HEK293 (cell line): ENCODE data around the gene ACOT8.

Experiments
- KLF1 ChIP-seq: fragments of 450-650 bp; formaldehyde crosslinking; IDR thresholded peaks from 2 replicates; pipeline ENCODE4 v1.5.1; 2016; ENCODE audit warnings: missing biosample characterization, missing genetic modification characterization
- TF ChIP-seq, protein P1 (sequence below): fragments of 450-650 bp; formaldehyde crosslinking; IDR thresholded peaks from 2 replicates; pipeline ENCODE4 v1.5.1; 2016; ENCODE audit warnings: missing biosample characterization, missing genetic modification characterization
- TF ChIP-seq, protein P2 (sequence below): fragments of 450-650 bp; formaldehyde crosslinking; IDR thresholded peaks from 2 replicates; pipeline ENCODE4 v1.5.1; 2017; ENCODE audit warnings: missing biosample characterization, missing genetic modification characterization

DNA sequence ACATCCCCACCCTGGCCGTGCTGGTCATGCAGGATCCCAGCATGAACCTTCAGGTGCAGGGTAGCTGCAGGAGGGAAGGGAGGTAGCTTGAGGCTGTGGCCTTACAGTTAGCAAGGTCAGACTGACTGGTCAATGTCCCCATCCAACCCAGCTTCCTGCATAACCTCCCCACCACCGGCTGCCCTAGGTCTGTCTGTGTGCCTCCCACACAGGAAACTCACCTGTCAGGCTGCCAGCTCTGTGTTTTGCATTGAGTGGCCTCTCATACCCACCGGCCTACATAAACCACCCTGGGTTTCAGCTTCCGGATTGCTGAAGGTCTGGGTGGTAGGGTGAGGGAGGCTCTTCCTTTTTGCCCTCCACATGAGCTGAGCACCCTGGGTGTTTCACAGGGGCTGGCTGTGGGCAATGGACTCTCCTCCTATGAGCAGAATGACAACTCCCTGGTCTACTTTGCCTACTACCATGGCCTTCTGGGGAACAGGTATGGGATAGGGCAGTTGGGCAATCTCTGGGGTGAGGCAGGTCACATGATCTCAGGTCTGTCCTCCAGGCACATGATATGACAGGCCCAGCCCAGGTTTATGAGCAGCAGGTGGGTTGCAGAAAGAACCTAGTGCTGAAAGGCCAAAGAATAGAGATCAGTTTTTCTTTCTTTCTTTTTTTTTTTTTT, 35.8 kb upstream of the ACOT8 start:
- TF ChIP-seq KLF1 (tag by site-specific recombination) = no peak
- TF ChIP-seq, protein P1, sequence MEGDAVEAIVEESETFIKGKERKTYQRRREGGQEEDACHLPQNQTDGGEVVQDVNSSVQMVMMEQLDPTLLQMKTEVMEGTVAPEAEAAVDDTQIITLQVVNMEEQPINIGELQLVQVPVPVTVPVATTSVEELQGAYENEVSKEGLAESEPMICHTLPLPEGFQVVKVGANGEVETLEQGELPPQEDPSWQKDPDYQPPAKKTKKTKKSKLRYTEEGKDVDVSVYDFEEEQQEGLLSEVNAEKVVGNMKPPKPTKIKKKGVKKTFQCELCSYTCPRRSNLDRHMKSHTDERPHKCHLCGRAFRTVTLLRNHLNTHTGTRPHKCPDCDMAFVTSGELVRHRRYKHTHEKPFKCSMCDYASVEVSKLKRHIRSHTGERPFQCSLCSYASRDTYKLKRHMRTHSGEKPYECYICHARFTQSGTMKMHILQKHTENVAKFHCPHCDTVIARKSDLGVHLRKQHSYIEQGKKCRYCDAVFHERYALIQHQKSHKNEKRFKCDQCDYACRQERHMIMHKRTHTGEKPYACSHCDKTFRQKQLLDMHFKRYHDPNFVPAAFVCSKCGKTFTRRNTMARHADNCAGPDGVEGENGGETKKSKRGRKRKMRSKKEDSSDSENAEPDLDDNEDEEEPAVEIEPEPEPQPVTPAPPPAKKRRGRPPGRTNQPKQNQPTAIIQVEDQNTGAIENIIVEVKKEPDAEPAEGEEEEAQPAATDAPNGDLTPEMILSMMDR (tag by site-specific recombination) = no peak
- TF ChIP-seq, protein P2, sequence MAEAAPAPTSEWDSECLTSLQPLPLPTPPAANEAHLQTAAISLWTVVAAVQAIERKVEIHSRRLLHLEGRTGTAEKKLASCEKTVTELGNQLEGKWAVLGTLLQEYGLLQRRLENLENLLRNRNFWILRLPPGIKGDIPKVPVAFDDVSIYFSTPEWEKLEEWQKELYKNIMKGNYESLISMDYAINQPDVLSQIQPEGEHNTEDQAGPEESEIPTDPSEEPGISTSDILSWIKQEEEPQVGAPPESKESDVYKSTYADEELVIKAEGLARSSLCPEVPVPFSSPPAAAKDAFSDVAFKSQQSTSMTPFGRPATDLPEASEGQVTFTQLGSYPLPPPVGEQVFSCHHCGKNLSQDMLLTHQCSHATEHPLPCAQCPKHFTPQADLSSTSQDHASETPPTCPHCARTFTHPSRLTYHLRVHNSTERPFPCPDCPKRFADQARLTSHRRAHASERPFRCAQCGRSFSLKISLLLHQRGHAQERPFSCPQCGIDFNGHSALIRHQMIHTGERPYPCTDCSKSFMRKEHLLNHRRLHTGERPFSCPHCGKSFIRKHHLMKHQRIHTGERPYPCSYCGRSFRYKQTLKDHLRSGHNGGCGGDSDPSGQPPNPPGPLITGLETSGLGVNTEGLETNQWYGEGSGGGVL = no peak
